GM10248 (cell line): ENCODE measurements around the gene TMEM200C.

ENCODE experiments used
- CTCF ChIA-PET: fragments of 300-600 bp; sonication (Branson Sonifier 250); formaldehyde crosslinking; extraction: SDS; loops from one replicate; lab custom pipeline; 2021; ENCODE audit warnings: antibody characterized with exemption; lab: Yijun Ruan, JAX
- POLR2A ChIA-PET: fragments of 350-650 bp; sonication (Branson Sonifier 250); formaldehyde crosslinking; extraction: SDS; loops from one replicate; lab custom pipeline; 2020; ENCODE audit warnings: antibody characterized with exemption; lab: Yijun Ruan, JAX
- DNase-seq: peaks from one replicate; pipeline ENCODE4 v3.0.0; 2012; ENCODE audit errors: extremely low spot score
- TF ChIP-seq, protein P1 (sequence below): IDR thresholded peaks from 2 replicates; pipeline ENCODE4 v1.5.1; 2012; ENCODE audit warnings: mild to moderate bottlenecking, low read depth; ENCODE audit errors: extremely low read depth, missing control alignments, control extremely low read depth

The TMEM200C gene

DNA sequence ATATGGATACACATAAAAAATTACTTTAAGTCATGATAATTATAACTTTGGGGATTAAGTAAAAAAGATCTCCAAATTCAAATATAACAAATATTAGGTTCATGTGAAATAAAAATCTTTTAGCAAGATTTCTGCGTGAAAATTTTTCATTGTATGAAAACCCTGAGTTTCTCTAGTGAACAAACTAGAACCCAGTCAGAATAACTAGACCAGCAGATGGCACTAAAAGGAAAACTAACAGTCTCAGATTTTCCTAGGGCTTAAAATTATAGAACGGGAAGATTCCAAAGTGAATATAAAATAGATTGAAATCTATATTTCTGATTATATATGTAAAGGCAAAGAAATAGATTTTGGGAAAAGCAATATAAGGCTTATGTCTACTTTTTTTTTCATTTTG lies 43.3 kb downstream of the TMEM200C start:
- TF ChIP-seq, protein P1, sequence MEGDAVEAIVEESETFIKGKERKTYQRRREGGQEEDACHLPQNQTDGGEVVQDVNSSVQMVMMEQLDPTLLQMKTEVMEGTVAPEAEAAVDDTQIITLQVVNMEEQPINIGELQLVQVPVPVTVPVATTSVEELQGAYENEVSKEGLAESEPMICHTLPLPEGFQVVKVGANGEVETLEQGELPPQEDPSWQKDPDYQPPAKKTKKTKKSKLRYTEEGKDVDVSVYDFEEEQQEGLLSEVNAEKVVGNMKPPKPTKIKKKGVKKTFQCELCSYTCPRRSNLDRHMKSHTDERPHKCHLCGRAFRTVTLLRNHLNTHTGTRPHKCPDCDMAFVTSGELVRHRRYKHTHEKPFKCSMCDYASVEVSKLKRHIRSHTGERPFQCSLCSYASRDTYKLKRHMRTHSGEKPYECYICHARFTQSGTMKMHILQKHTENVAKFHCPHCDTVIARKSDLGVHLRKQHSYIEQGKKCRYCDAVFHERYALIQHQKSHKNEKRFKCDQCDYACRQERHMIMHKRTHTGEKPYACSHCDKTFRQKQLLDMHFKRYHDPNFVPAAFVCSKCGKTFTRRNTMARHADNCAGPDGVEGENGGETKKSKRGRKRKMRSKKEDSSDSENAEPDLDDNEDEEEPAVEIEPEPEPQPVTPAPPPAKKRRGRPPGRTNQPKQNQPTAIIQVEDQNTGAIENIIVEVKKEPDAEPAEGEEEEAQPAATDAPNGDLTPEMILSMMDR: peak; percentile 5
- ChIA-PET CTCF (no interaction called here), POLR2A (no interaction called here)
- no peak for DNase-seq

DNA sequence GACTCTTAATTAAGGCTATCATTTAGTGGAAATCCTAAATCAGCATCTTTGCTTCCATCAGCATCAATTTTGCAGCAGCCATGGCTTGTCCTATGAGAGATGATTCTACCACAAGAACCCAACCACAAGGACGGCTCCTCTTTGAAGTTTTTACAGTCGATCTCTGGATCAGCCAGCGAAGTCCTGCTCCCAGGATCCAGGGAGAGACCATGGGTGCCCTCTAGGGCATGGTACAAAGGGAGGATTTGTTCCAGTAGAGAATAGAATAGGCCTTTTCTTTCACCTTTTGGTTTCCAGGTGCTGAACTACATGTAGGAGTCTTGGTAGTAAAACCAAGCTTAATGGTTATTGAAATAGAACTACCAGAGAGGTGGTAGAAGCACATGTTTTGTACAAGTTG lies 52.7 kb downstream of the TMEM200C start:
- TF ChIP-seq, protein P1: no peak
- CTCF ChIA-PET: interaction anchor here (1.0 kb wide), 1 partner anchor 769 kb away, joined by 3 read pairs; no protein-coding TSS in a partner anchor
- no peak for DNase-seq

DNA sequence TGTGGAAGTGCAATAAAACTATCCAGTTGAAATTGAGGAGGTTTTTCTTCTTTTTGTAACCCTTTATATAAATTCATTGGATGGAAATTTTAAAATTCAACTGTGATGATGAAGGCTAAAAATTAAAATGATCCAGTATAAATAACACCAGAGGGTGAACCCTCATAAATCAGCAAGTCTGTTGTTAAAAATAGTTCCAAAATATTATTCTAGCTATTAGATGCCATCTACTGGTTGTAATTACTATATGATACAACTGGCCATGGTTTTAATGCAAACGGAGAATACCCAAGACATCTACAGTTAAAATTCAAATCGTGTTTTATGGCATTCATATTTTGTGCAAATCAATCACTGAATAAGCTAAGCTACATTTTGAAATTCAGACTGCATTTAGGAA lies 53.8 kb downstream of the TMEM200C start:
- TF ChIP-seq, protein P1: no peak
- CTCF ChIA-PET: interaction anchor here (1.0 kb wide), 1 partner anchor 736 kb away, joined by 3 read pairs; no protein-coding TSS in a partner anchor
- POLR2A ChIA-PET: no interaction called here
- DNase-seq: no peak

More for the DNA sequence above, 52.7 kb downstream of the TMEM200C start:
- POLR2A ChIA-PET: no interaction called here

DNA sequence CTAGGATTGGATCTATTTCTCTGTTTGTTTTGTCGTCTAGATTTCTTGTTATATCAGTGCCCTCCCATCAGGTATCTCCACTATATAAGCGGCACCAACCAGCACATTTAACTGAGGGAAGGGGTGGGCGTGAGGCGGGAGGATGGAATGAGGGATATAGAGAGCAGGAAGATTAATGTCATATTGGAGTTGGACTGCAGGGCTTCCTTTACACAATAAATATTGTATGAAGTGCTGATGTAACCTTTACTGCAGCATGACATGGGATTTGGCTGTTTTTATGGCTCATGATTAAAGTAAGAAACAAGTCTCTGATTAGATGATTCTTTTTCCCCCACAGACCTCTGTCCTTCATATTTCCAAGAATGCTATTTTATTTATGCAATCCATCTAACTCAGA lies 54.8 kb downstream of the TMEM200C start:
- ChIA-PET POLR2A (no interaction called here), CTCF (interaction anchor here (1.0 kb wide), 1 partner anchor 735 kb away, joined by 3 read pairs; no protein-coding TSS in a partner anchor)
- DNase-seq: no peak
- TF ChIP-seq, protein P1: no peak

DNA sequence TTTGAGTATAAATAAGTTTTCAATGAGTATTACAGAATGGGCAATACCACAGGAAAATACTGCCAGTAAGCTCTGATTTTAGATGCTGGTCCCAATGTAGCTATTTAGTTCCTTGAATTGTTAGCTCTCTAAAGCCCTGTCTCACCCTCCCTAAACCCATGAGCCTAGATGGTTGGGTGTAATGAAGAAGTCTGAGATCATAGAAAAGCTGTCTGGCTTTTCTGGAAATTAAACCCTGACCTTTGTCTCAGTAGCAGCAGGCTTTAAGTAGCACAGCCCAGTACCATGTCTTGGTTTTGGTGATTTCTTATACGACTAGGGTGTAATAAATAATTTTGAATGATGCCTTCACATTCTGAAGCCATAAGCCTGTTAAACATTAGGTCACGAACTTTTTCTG lies 55.3 kb downstream of the TMEM200C start:
- CTCF ChIA-PET: interaction anchor here (0.8 kb wide), 1 partner anchor 767 kb away, joined by 3 read pairs; no protein-coding TSS in a partner anchor
- no peak for DNase-seq
- POLR2A ChIA-PET: no interaction called here
- TF ChIP-seq, protein P1: no peak

DNA sequence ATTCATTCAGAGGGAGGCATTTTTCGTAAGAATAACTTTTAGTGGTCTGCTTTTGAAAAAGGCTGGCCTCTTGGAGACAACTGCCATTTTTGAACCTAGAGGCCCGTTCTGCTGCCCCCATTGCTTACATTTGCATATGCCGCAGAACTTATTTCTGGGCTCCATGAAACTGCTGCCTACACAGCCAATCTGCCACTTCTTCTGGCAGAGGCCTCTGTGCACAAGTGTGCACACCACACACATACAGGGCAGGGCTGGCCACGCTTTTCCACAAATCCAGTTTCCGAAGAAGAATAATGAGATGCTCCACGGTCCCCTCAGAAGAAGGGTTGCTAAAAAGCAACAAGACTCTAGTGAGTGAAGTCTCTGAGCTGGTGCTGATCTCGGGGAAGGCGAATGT lies 56.2 kb downstream of the TMEM200C start:
- POLR2A ChIA-PET: no interaction called here
- CTCF ChIA-PET: interaction anchor here (0.8 kb wide), 1 partner anchor 766 kb away, joined by 3 read pairs; no protein-coding TSS in a partner anchor
- DNase-seq: no peak
- TF ChIP-seq, protein P1: no peak
